HepG2 (cell line): ENCODE results near the gene CHD2. TPM values are rescaled to one million over a fixed set of nuclear protein-coding genes. Genes with fewer than 3 reads are reported as not detected.

Experiments used
- MLXIP ChIP-seq: sonication (generic); formaldehyde crosslinking; IDR thresholded peaks from 2 replicates; pipeline ENCODE4 v1.9.0; 2021; ENCODE audit warnings: missing genetic modification reagents, borderline replicate concordance
- PATZ1 ChIP-seq: sonication (generic); formaldehyde crosslinking; IDR thresholded peaks from 2 replicates; pipeline ENCODE4 v1.4.0; 2020; ENCODE audit warnings: missing genetic modification reagents
- SP4 ChIP-seq: sonication (generic); formaldehyde crosslinking; IDR thresholded peaks from 2 replicates; pipeline ENCODE4 v1.8.1; 2023; ENCODE audit warnings: mild to moderate bottlenecking, missing genetic modification reagents
- ZNF20 ChIP-seq: sonication (generic); formaldehyde crosslinking; IDR thresholded peaks from 2 replicates; pipeline ENCODE4 v1.4.0; 2020; ENCODE audit warnings: mild to moderate bottlenecking, moderate library complexity, missing genetic modification reagents
- ZNF337 ChIP-seq: sonication (generic); formaldehyde crosslinking; IDR thresholded peaks from 2 replicates; pipeline ENCODE4 v1.5.1; 2020; ENCODE audit warnings: missing genetic modification reagents, low read depth, mild to moderate bottlenecking, borderline replicate concordance
- polyA plus RNA-seq, 8 experiments: library from polyadenylated mRNA; depleted of rRNA in 3 of 8; stranded (reverse) in 7 of 8; unstranded in 1 of 8; fragments of >200 nt; fragmentation: Illumina TruSeq in 4 of 8; extraction: Trizol in 4 of 8; gene quantifications; 2 replicates each; pipeline versions ENCODE4 v1.2.1 to v1.2.3, GENCODE V29; 2011 to 2016; ENCODE audit warnings: low read depth in 4 of 8, missing spikeins in 1 of 8, mixed read lengths in 1 of 8; ENCODE audit not compliant: insufficient read depth in 1 of 8
- total RNA-seq, 5 experiments: library from RNA; depleted of rRNA; stranded (reverse); fragments of >200 nt; fragmentation: Illumina TruSeq; extraction: Trizol; gene quantifications; 2 replicates each; pipeline ENCODE4 v1.2.3, GENCODE V29; 2016; ENCODE audit warnings: low read depth in 1 of 5

CHD2 gene
- total and polyA plus RNA-seq, 2 of the 13 experiments (the other 11 are each of a cell fraction or from before 2014, with no cell fraction given) = 54.0 to 54.1 TPM

- no peak for TF ChIP-seq MLXIP (CRISPR knock-in tag)
- peak; percentile 29; the same call in 1 of the 2 replicates for TF ChIP-seq PATZ1
- no peak for TF ChIP-seq ZNF337
- TF ChIP-seq ZNF20 = no peak
- peak; percentile 44; the same call in 1 of the 2 replicates for TF ChIP-seq SP4 (CRISPR knock-in tag)
- TF ChIP-seq, all 625 proteins: peak for 2
Observed at GRCh38 chr15:93072411-93073394, 172.6 kb downstream of the CHD2 start (continued).
